ENCODE data around the gene FAM171A1. TPM values are rescaled to one million over a fixed set of nuclear protein-coding genes. Genes with fewer than 3 reads are reported as not detected.

Gene FAM171A1
- polyA plus RNA-seq, 1 of the 3 experiments (the other 2 are of a cell fraction) = 26.3 TPM

GRCh38 chr10:15293862-15294842 is 76.9 kb downstream of the FAM171A1 start:
- peaks cover 7% of the 10 kb centered on the region for H3F3A ChIP-seq (replicated peaks; ENCODE audit: insufficient read depth)
- H3K9ac ChIP-seq = no peak overlapping the region
- peak overlapping the region; percentile 54 for H3K4me2 ChIP-seq
- H3K9me2 ChIP-seq = no peaks in the 10 kb centered on the region
- no peaks in the 10 kb centered on the region for H3K36me3 ChIP-seq (replicated peaks in 1 of 2; ENCODE audit: control insufficient read depth in 1 of 2, insufficient read depth in 2 of 2, low read length in 1 of 2)
- peaks cover 16 to 19% of the 10 kb centered on the region in 2 experiments; a peak in 3 of 4 replicates for H3K4me1 ChIP-seq (ENCODE audit: control insufficient read depth in 1 of 2, insufficient read depth in 2 of 2, low read depth in 1 of 2, low read length in 1 of 2)
- H3K4me3 ChIP-seq (ENCODE audit: low read depth in 2 of 2, low read length in 1 of 2) = no peak overlapping the region
- ChIA-PET CTCF (interaction anchor here (1.1 kb wide), 1 partner anchor 78 kb away, joined by 3 read pairs; no protein-coding TSS in a partner anchor), POLR2A (interaction anchor here (0.6 kb wide), 1 partner anchor 12 kb away, joined by 3 read pairs; no protein-coding TSS in a partner anchor)
- no peaks in the 10 kb centered on the region for H4K20me1 ChIP-seq (ENCODE audit: insufficient read depth)
- peak; percentile 60 for TF ChIP-seq TCF12 (IDR thresholded peaks at IDR 0.05)
- TF ChIP-seq FOSL2 (IDR thresholded peaks at IDR 0.05; ENCODE audit: borderline replicate concordance, low read depth) = no peak
- no peak for TF ChIP-seq GABPA (IDR thresholded peaks at IDR 0.05; ENCODE audit: low read depth)
- 0 out of 4 replicates have a peak, but pooled peaks of 1 of the 2 experiments have one; percentile 8 for TF ChIP-seq EP300 (IDR thresholded peaks at IDR 0.05; ENCODE audit: borderline replicate concordance in 1 of 2, low read depth in 1 of 2, low read length in 1 of 2)
- TF ChIP-seq, protein P1, sequence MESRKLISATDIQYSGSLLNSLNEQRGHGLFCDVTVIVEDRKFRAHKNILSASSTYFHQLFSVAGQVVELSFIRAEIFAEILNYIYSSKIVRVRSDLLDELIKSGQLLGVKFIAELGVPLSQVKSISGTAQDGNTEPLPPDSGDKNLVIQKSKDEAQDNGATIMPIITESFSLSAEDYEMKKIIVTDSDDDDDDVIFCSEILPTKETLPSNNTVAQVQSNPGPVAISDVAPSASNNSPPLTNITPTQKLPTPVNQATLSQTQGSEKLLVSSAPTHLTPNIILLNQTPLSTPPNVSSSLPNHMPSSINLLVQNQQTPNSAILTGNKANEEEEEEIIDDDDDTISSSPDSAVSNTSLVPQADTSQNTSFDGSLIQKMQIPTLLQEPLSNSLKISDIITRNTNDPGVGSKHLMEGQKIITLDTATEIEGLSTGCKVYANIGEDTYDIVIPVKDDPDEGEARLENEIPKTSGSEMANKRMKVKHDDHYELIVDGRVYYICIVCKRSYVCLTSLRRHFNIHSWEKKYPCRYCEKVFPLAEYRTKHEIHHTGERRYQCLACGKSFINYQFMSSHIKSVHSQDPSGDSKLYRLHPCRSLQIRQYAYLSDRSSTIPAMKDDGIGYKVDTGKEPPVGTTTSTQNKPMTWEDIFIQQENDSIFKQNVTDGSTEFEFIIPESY (IDR thresholded peaks at IDR 0.05; ENCODE audit: borderline replicate concordance, low read depth) = no peak
- no peak for TF ChIP-seq JUND (IDR thresholded peaks at IDR 0.05)
- TF ChIP-seq, protein P2, sequence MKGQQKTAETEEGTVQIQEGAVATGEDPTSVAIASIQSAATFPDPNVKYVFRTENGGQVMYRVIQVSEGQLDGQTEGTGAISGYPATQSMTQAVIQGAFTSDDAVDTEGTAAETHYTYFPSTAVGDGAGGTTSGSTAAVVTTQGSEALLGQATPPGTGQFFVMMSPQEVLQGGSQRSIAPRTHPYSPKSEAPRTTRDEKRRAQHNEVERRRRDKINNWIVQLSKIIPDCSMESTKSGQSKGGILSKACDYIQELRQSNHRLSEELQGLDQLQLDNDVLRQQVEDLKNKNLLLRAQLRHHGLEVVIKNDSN (IDR thresholded peaks at IDR 0.05; ENCODE audit: borderline replicate concordance, low read depth) = no peak
- no peak for TF ChIP-seq TAF1 (IDR thresholded peaks at IDR 0.05; ENCODE audit: borderline replicate concordance, low read depth, low read length)
- TF ChIP-seq SMC3 (IDR thresholded peaks at IDR 0.05; ENCODE audit: low read depth, low read length) = no peak
- no peaks in the 10 kb centered on the region; the same call in 1 of the 2 replicates for H3K79me2 ChIP-seq (ENCODE audit: insufficient read depth)
- no peak for DNase-seq
- WGBS (ENCODE audit: low lambda C conversion rate) = 74% methylated on average over 13 of the region's 13 CpGs
- peak overlapping the region in 1 of 2 experiments; percentile 45; a peak in 3 of 4 replicates for H3K27ac ChIP-seq (ENCODE audit: low read depth in 2 of 2, low read length in 1 of 2)
- no peaks in the 10 kb centered on the region for H3K27me3 ChIP-seq (ENCODE audit: insufficient read depth)
- no peaks in the 10 kb centered on the region for H3K9me3 ChIP-seq
- H2AFZ ChIP-seq (ENCODE audit: low read depth) = 0 out of 2 replicates have a peak overlapping the region, but pooled peaks have one; percentile 3

- no peaks in the 10 kb centered on the region for H3K9me3 ChIP-seq
- WGBS (ENCODE audit: low lambda C conversion rate) = 96% methylated on average over 7 of the region's 7 CpGs
- H3K4me1 ChIP-seq (ENCODE audit: control insufficient read depth in 1 of 2, insufficient read depth in 2 of 2, low read depth in 1 of 2, low read length in 1 of 2) = peaks cover 16 to 19% of the 10 kb centered on the region in 2 experiments; a peak in 3 of 4 replicates
- CTCF ChIA-PET = interaction anchor here (0.8 to 1.2 kb wide), 3 partner anchors 9 to 54 kb away, joined by 3 read pairs; no protein-coding TSS in a partner anchor
- no peak overlapping the region for H3K4me3 ChIP-seq (ENCODE audit: low read depth in 2 of 2, low read length in 1 of 2)
- no peaks in the 10 kb centered on the region for H3K27me3 ChIP-seq (ENCODE audit: insufficient read depth)
- DNase-seq = no peak
- no peak overlapping the region for H2AFZ ChIP-seq (ENCODE audit: low read depth)
- no peak overlapping the region for H3K4me2 ChIP-seq
- H3F3A ChIP-seq (replicated peaks; ENCODE audit: insufficient read depth) = peaks cover 3% of the 10 kb centered on the region
- H3K9ac ChIP-seq = no peak overlapping the region
- H4K20me1 ChIP-seq (ENCODE audit: insufficient read depth) = no peaks in the 10 kb centered on the region
- no peak overlapping the region for H3K27ac ChIP-seq (ENCODE audit: low read depth in 2 of 2, low read length in 1 of 2)
- POLR2A ChIA-PET = no interaction called here
- no peaks in the 10 kb centered on the region for H3K36me3 ChIP-seq (replicated peaks in 1 of 2; ENCODE audit: control insufficient read depth in 1 of 2, insufficient read depth in 2 of 2, low read length in 1 of 2)
- no peaks in the 10 kb centered on the region for H3K9me2 ChIP-seq
- no peaks in the 10 kb centered on the region for H3K79me2 ChIP-seq (ENCODE audit: insufficient read depth)
- TF ChIP-seq MXI1 (IDR thresholded peaks at IDR 0.05; ENCODE audit: low read depth, low read length) (no peak), YY1 (IDR thresholded peaks at IDR 0.05; ENCODE audit: low read depth) (no peak), RFX5 (IDR thresholded peaks at IDR 0.05; ENCODE audit: low read length) (no peak), FOXM1 (IDR thresholded peaks at IDR 0.05; ENCODE audit: low read depth) (no peak), GATA2 (CRISPR knock-in tag; IDR thresholded peaks at IDR 0.05) (no peak), MAX (IDR thresholded peaks at IDR 0.05; ENCODE audit: low read depth) (no peak), TCF12 (IDR thresholded peaks at IDR 0.05) (no peak), MEF2A (IDR thresholded peaks at IDR 0.05; ENCODE audit: borderline replicate concordance, low read depth) (no peak), NFIC (IDR thresholded peaks at IDR 0.05; ENCODE audit: borderline replicate concordance) (no peak), NRF1 (IDR thresholded peaks at IDR 0.05; ENCODE audit: low read depth, low read length) (no peak), FOSL2 (IDR thresholded peaks at IDR 0.05; ENCODE audit: borderline replicate concordance, low read depth) (no peak), RXRA (IDR thresholded peaks at IDR 0.05; ENCODE audit: borderline replicate concordance, low read depth) (no peak), FOXJ3 (CRISPR knock-in tag; IDR thresholded peaks at IDR 0.05) (no peak)
- TF ChIP-seq, protein P2 (IDR thresholded peaks at IDR 0.05; ENCODE audit: borderline replicate concordance, low read depth) = no peak
- TF ChIP-seq, protein P1 (IDR thresholded peaks at IDR 0.05; ENCODE audit: borderline replicate concordance, low read depth) = no peak
These were observed 80.4 kb downstream of the FAM171A1 start for GRCh38 chr10:15290671-15291070.
